ENCODE measurements around the gene TSC22D2.

The TSC22D2 gene

GRCh38 chr3:150412561-150413231 lies 4.6 kb downstream of the TSC22D2 start:
- no peak for DNase-seq (ENCODE audit: low spot score)

GRCh38 chr3:150414258-150414657 lies 6.2 kb downstream of the TSC22D2 start:
- no peak for DNase-seq (ENCODE audit: low spot score)

- DNase-seq (ENCODE audit: low spot score) = no peak
These were observed 6.9 kb downstream of the TSC22D2 start for GRCh38 chr3:150414959-150415358.

GRCh38 chr3:150419076-150419868 lies 11.2 kb downstream of the TSC22D2 start:
- DNase-seq (ENCODE audit: low spot score) = no peak

GRCh38 chr3:150419959-150420358 lies 11.9 kb downstream of the TSC22D2 start:
- no peak for DNase-seq (ENCODE audit: low spot score)

GRCh38 chr3:150421256-150421655 lies 13.2 kb downstream of the TSC22D2 start:
- DNase-seq (ENCODE audit: low spot score) = no peak

- no peak for DNase-seq (ENCODE audit: low spot score)
These were observed 13.9 kb downstream of the TSC22D2 start for GRCh38 chr3:150421799-150422548.

GRCh38 chr3:150422907-150423306 lies 14.8 kb downstream of the TSC22D2 start:
- no peak for DNase-seq (ENCODE audit: low spot score)

- no peak for DNase-seq (ENCODE audit: low spot score)
These were observed 15.7 kb downstream of the TSC22D2 start for GRCh38 chr3:150423761-150424160.

GRCh38 chr3:150426292-150426691 lies 18.2 kb downstream of the TSC22D2 start:
- DNase-seq (ENCODE audit: low spot score) = no peak

GRCh38 chr3:150428562-150428961 lies 20.5 kb downstream of the TSC22D2 start:
- DNase-seq (ENCODE audit: low spot score) = no peak

- no peak for DNase-seq (ENCODE audit: low spot score)
These were observed 21.9 kb downstream of the TSC22D2 start for GRCh38 chr3:150429767-150430671.

GRCh38 chr3:150433347-150433746 lies 25.2 kb downstream of the TSC22D2 start:
- no peak for DNase-seq (ENCODE audit: low spot score)

- DNase-seq (ENCODE audit: low spot score) = no peak
These were observed 26.1 kb downstream of the TSC22D2 start for GRCh38 chr3:150434234-150434633.

- no peak for DNase-seq (ENCODE audit: low spot score)
These were observed 28.1 kb downstream of the TSC22D2 start for GRCh38 chr3:150436161-150436560.

GRCh38 chr3:150439657-150440056 lies 31.6 kb downstream of the TSC22D2 start:
- peak; percentile 53 for DNase-seq (ENCODE audit: low spot score)

GRCh38 chr3:150443331-150443741 lies 35.2 kb downstream of the TSC22D2 start:
- no peak for DNase-seq (ENCODE audit: low spot score)

- no peak for DNase-seq (ENCODE audit: low spot score)
These were observed 36.3 kb downstream of the TSC22D2 start for GRCh38 chr3:150444371-150444770.

GRCh38 chr3:150446470-150446977 lies 38.4 kb downstream of the TSC22D2 start:
- DNase-seq (ENCODE audit: low spot score) = no peak

GRCh38 chr3:150447084-150447483 lies 39.0 kb downstream of the TSC22D2 start:
- DNase-seq (ENCODE audit: low spot score) = no peak

GRCh38 chr3:150447631-150448465 lies 39.8 kb downstream of the TSC22D2 start:
- no peak for DNase-seq (ENCODE audit: low spot score)
